HG03469 (cell line): ENCODE measurements around the gene GTF3C4.

ENCODE experiments used
- ATAC-seq: cut with Tn5 transposase; IDR thresholded peaks from one replicate; pipeline ENCODE4 v1.9.1; 2021; ENCODE audit warnings: mild to moderate bottlenecking, moderate library complexity, moderate number of reproducible peaks; ENCODE audit not compliant: unreplicated experiment

The GTF3C4 gene

DNA sequence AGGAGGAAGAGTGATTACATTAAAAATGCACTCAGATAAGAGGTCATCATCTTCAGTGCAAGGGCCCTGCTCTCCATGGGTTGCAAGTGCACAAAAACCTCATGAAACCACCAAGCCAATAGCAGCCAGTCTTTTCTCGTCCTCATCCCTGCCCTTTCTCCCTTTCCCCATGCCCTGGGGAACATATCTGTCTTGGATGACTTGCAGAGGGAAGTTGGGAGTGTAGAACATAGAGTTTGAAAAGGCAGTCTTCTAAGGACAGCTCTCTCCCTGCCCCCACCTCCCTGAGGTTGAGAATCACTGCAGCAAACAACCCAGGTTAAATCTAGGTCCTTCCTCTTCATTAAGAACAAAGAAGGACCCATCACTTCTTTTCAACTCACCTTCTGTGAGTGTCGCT, 22.5 kb upstream of the GTF3C4 start:
- no peak for ATAC-seq

DNA sequence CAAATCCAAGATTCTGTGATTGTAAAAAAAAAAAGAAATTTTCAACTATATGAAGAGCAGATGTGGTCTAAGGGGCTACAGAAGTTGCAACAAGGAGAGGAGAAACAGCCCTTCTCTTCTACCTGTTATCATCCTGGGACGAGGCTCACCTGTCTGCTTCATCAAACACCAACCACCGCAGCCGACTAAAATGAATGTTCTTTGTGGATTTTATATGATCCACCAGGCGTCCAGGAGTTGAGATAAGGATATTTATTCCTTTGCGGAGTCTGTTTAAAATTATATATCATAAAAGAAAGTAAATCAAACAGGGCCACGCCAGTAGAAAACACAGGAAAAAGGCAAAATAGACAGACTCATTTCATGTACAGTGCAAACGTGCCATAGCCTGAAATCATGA, 22.0 kb upstream of the GTF3C4 start:
- no peak for ATAC-seq

DNA sequence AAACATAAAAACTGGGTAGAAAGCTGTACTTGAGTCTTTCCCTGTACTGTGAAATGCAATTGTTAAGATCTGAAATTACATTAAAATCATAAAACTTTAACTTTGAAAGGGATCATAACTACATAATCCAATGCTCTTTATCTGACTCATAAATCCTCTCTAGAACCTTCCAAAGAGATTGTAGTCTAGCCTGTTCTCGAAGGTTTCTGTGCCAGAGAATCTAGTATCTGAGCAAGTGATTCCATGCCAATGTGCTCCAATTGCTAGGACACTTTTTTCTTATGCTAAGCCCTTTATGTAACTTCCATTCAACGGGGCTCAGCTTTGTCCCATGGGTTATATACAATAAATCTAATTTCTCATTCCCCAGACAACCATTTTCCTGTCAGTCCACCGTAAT, 21.6 kb upstream of the GTF3C4 start:
- no peak for ATAC-seq

DNA sequence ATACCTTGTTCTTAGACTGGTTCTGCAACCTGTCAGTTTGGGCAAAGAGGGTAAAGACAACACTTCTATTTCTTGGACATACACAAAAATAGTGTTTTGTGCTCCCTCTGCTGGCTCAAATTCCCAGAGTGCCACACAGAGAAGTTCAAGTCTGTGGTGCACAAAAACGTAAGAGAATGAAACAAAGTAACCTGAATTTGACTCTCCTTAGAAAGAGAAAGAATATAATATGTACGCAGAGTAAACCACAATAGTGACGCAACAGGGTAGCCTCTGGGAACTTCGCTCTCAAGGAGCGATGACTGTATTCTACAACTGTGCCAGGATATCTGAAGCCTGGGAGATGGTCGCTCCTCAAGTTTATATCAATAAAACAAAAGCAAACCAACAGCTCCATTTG, 19.0 kb upstream of the GTF3C4 start:
- no peak for ATAC-seq

DNA sequence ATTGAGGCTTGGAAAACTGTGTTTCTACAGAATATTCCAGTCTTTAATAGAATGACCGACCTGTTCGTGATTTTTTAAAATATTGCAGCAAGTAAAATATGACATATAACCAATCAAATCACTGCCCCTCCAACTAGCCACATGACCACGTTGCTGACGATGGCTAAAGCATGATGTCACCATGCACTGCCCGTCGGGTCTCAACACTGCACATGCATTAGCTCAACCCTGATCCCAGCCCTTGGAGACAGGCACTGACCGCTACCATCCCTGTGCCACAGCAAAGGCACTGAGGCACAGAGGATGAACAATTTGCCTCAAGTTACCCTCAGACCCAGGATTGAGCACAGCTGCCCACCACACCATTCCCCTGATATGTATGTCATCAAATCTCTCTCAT, 14.0 kb upstream of the GTF3C4 start:
- no peak for ATAC-seq

DNA sequence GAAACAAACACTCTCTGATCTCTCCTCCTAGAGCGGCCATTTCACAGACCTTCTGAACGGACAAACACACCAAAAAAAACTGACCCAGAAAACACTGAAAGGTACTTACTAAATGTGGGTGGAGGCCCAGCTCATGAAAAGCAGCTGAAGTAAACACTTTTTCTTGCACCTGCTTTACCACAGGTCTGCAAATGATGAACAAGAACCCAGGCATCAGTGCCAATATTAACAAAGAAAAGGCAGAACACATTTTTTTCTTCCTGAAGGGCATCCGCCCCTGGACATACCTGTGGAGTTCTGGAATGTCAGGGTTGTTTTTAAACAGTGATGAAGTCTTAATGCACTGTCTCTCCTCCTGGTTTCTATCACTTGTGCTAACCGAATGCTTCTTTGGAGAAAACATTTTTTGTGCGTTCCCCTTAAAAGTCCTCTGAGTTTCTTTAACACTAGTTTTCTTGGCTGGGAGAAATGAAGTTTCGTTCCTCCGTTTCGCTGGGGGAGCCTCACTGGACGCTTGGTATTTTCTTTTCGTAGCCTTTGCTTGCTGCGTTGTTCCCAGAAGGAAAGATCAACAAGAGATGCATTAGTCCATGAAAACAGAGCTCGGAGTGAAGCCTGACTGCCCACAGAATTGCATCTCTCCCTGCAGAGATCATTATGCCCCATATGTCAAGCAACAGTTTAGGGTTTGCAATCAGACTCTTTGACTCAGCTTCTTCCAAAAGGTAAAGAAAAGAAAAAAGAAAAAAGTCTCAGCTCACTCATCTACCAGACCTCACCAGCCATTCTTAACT, 7.9 kb upstream of the GTF3C4 start:
- no peak for ATAC-seq

DNA sequence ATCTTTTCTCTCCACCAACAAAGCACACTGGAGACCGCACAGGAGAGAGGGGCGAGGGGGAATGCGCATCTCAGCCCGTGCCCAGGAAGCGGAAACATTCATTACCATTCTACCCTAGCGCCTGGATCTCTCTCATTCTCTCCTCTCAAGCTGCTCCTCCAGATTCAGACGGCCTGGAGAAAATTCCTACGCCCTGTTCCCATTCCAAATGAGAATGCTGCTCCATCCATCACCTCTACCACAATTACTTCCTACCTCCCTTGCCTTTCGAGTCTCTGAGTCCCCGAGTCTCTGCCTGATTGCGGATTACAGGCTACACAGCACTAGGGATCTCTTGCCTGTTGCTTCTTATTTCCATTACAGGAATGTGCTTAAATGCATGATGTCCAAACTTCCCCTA, 7.1 kb upstream of the GTF3C4 start:
- ATAC-seq: no peak

DNA sequence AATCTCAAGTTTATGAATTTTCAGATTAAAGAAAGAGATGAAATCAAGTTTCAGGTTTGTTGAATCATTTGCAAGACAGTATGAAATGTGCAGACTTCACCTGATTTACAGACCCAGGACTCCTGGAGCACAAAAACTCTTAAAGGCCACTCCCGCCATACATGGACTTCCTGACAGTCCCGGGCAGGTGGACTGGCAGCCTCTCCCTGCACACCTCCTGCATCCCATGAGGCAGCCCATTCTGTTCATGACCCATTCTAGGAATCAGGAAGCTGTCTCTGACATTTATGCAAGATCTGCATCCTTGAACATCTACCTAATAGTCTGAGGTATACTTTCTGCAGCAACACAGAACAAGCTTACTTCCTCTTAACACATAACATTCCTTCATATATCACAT, 6.4 kb upstream of the GTF3C4 start:
- ATAC-seq: no peak

DNA sequence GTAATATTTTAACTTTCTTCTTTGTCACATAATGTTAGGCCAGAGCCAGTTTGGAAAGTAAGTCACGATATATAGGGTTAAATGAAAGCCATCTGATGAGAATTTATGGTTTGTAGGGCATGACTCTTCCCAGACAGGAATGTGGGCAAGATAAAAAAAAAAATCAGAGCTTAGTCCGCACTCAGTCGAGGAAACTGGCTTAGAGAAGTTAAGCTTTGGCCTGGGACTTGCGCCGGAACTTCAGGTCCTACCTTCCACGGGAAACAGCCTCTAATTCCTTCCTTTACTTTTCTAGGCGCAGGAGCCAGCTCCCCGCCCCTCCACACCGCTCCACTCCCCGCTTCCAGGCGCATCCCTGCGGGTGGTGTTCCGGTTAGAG, 956 bp upstream of the GTF3C4 start:
- ATAC-seq: no peak

DNA sequence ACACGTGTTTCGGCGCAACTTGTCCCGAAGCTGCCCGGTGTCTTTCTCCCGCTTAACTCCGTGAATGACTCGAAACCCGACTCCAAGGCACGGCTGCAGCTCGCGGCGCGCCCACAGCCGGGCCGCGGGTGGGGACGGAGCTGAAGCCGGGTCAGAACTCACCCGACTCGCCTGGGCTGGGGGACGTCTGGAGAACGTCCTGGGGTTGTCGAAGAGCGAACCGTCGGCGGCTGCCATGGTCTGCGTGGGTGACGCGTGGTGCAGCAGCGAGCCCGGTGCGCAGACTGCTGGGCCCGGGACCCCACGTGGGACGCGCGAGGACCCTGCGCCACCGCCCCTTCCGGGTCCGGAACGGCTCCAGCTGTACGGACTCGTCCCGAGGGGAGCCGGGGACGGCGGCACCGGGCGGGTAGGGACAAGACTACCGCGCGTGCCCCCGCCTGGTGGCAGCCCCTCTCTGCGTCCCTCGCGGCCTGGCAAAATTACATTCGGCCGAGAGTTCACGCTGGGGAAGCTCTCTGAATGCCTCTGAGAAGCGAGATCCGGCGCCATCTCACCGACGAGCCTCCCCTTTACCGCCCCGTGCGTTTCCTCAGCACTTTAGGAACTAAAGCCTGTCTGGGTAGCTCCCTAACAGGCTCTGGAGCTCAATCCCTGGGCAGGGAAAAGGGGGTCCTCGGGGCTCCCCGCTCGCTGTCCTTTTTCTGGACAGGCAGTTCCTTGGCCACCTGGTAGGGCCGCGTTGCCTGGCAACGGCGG, 387 bp upstream of the GTF3C4 start, which contains the start of gene DDX31:
Gene DDX31, minus strand, starts transcription at position 286 of the 759 bp plus-strand sequence. Its CDS starts 49 bp downstream, at position 237.
- peak; percentile 38 for ATAC-seq

DNA sequence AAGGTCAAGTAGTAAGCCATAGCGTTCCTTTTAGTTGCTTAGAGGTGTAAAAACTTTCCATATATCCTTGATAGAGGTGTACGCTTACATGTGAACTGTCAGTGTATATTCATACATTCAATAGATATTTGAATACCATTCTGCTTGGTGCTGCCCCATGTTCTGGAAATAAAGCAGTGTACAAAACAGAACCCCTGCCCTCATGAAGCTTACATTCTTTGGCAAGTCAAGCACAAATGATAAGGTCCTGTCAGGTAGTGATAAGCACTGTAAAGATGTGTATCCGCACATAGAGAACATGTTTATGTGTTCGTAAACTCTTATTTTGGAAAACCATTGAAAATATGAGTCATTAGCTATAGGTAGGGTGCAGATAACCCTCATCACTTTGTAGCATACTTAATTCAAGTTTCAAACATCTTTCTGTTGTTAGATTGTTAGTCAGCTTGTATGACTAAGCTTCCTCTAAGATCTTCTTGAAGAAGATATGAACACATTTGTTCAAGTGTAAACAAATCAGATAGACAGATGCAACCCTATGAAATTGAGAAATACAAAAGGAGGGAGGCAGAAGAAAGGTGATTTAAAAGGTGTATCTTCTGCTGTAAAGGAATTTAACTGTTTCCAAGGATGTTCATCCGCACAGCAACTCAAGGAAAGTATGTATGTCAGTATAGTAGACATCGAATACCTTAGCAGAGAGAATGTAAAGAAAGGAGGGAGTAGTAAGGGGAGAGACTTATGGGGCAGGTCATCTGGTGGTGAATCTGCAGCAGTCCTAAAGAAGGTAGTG, 1.6 kb downstream of the GTF3C4 start:
- ATAC-seq: no peak

DNA sequence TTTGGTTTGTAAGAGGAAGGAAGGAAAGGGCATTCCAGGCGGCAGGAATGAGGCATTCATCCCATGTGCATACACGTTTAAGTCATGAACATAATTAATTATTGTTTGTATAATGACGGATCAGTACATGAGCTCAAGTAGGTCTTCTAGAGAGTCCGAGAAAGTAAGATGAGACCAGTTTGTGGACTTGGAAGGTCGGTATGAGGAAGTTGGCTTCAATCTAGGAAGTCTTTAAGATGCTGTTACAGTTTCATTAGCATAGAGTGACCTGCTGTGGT, 2.1 kb downstream of the GTF3C4 start:
- ATAC-seq: no peak

DNA sequence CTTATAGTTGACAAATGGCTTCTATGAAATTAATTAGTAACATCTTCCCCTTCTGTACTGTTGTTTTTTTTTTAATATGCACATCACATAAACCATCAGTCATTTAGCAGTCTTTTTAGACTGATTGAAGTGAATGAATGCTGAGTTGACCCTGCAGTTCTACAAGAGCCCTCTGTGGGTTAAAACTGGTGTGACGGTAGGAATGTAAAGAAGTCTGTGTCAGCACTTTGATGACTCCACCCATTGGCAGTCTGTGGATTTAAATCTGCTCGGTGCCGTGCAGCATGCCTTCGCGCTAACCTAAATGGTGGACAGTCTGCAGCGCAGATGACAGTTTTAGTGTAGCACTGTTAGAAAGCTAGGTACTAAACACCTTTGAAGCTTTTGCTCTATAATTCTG, 3.1 kb downstream of the GTF3C4 start:
- ATAC-seq: no peak

DNA sequence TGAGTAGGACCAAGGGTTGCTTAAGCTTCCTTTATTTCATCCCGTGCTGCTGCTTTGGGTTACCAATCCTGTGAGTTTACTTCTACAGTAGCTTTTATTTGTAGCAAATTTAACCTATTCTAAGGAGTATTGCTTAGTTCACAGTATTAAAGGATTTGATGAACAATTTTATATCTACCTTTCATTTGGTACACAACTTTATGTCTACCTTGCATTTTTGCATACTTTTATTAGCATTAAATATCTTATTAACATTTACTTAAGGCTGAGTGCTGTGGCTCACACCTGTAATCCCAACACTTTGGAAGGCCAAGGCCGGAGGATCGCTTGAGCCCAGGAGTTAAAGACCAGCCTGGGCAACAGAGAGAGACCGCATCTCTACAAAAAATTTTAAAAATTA, 4.2 kb downstream of the GTF3C4 start:
- ATAC-seq: no peak

DNA sequence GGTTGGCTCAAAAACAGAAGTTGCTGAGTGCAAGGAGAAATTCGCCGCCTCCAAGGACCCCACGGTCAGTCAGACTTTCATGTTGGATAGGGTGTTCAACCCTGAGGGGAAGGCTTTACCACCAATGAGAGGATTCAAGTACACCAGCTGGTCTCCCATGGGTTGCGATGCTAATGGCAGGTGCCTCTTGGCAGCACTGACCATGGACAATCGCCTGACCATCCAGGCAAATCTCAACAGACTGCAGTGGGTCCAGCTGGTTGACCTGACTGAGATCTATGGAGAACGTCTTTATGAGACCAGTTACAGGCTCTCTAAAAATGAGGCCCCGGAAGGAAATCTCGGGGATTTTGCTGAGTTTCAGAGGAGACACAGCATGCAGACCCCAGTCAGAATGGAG, 7.7 kb downstream of the GTF3C4 start:
- no peak for ATAC-seq

DNA sequence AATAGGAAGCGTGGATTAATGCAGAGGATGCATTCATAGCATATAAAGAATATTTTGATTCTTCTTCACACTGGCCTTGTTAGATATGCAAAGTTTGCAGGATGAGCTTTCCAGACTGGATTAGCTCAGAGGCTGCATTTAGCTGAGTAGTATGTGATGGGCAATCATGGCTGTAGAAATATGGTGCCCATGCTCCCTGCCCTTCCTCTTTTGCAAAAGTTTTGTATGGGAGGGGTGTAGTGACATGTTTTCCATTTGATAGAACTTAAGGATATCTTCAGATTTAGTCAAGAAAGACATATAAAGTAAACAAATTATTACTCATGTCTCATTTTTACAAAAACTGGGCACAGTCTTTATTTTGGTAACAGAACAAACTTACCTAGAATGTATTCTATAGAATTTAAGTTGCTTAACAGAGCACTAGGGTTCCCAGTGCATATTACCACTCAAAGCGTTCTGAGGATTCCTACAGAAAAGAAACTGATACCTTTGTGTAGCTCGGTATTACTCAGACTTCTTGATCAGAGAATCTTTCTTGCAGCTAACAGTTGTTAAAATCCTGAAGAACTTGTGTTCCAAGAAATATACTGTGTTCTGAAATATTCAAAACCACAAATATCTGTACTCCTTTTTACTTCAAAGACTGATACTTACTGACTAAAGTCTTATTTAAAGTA, 9.8 kb downstream of the GTF3C4 start:
- no peak for ATAC-seq

DNA sequence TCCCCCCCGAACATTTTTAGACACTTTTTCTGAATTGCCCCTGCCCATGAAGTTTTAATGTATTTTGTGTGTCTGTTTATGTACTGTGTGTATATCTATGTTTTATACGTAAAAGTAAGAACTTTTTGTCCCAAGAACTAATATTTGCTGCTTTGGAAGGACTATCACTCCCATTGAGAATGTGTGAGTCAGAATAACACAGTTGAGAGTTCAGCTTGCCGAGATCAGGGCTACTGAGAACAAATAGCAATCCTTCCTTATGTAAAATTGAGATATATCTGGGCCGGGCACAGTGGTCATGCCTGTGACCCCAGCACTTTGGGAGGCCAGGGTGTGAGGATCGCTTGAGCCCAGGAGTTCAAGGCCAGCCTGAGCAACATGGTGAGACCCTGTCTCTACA, 11.3 kb downstream of the GTF3C4 start:
- no peak for ATAC-seq

DNA sequence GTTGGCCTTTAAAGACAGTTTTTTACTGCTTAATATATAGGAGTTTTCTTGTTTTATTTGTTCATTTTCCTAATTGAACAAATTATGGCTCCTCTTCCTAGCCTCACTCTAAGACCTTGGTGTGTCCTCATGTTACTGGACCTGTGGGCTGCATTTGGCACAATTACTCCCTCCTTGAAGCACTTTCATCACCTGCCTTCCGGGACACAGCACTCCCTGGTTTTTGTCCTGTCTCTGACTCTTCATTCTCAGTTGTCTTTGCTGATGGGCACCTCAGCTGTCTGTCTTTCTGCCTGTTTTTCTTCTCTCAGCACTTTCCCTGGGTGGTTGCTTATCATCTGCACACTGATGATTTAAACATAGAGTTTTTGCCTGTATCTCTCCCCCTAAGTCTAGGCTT, 13.6 kb downstream of the GTF3C4 start:
- ATAC-seq: no peak

DNA sequence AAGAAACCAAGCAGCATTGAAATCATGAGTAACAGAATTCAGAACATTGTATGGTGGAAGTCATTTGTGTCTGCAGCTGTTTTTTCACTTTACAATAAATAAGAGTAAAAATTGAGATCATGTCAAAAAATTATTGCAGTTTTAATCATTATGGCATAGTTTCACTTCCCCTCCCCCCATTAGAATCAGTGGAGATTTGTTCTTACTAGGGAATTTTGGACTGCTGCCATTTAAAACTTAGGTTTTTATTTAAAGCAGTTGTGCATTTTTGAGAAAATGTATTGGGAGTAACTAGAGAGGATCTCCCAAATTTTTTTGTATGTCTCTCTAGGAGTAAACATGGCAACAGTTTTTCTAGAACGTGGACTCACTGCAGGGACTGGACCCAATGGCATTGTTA, 20.4 kb downstream of the GTF3C4 start:
- no peak for ATAC-seq

DNA sequence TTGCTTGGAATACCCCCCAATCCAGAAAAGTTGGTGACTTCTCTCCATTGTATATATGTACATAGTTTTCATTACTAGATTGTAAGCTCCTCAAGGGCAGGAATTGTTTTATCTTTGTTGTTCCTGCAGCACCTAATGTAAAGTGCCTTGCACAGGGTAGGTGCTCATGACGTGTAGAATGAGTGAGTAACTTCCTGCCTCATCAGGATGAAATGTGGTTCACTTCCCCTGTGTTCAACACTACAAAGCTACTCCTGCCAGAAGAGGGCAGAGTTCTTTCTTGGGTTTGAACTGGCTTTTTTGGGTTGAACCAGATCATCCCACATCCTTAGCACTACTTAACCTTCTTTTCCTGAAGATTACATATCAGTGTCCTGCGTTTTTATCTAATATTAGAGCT, 23.9 kb downstream of the GTF3C4 start:
- no peak for ATAC-seq

DNA sequence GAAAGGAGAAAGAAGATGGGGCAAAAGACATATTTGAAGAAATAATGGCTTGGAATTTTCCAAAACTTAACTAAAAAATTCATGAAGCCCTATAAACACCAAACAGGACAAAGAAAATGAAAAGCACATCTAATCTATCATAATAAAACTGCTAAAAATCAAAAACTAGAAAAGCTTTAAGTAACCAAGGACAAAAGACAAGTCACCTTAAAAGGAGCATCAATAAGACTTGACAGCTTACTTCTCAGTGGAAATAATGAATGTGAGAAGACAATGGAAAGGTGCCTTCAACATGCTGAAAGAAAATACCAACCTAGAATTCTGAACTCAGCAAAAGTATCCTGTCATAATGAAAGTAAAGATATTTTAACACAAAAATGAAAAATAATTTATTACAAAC, 27.0 kb downstream of the GTF3C4 start:
- no peak for ATAC-seq
